M059J (cell line): ENCODE measurements around the gene GBP5. TPM values are rescaled to one million over a fixed set of nuclear protein-coding genes. Genes with fewer than 3 reads are reported as not detected.

Source experiments
- total RNA-seq: library from RNA; depleted of rRNA; stranded (reverse); fragments of >200 nt; shearing (Covaris generic); gene quantifications from 2 replicates; pipeline ENCODE4 v1.2.3, GENCODE V29; 2014; rRNA removed

Gene GBP5
- total RNA-seq, 1 experiment from 2014 or later, result 11.4 TPM

Other genes starting within 250 kb of the GBP5 start
- gene GBP3, start 250.0 kb downstream of the GBP5 start, total RNA-seq, result 88.8 and 89.5 TPM in 2 replicates
- gene GBP1, start 207.7 kb downstream of the GBP5 start, total RNA-seq, result 135 and 181 TPM in 2 replicates
- gene GBP2, start 146.7 kb downstream of the GBP5 start, total RNA-seq, result 71.9 and 94.3 TPM in 2 replicates
- not detected in 2 replicates for gene GBP7, start 96.9 kb downstream of the GBP5 start, total RNA-seq
- gene GBP4, start 73.9 kb downstream of the GBP5 start, total RNA-seq, result 13.5 and 22.2 TPM in 2 replicates
- gene GBP6, start 91.2 kb upstream of the GBP5 start, total RNA-seq, result 0.22 and 0.57 TPM in 2 replicates